Measurements from ENCODE around the gene FANCC.

DNA sequence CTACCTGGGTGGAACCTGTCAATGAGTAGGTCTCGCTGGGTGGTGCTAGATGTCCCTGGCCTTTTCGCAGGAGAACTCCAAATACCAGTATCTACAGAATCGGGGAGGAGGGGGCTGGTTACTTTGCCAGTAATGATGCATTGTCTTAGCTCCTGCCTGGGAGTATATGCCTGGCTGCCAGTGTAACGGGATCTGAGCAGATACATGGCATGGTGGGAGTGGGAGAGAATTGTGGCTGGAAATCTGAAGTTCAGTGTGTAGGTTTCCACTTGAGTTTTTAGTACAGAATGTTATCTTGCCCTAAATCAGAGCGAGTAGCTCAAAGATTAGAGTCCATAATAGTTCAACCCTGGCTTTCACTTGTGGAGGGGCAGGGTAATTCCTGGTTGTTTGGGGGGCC, 38.0 kb upstream of the FANCC start:
- TF ChIP-seq, protein P1, sequence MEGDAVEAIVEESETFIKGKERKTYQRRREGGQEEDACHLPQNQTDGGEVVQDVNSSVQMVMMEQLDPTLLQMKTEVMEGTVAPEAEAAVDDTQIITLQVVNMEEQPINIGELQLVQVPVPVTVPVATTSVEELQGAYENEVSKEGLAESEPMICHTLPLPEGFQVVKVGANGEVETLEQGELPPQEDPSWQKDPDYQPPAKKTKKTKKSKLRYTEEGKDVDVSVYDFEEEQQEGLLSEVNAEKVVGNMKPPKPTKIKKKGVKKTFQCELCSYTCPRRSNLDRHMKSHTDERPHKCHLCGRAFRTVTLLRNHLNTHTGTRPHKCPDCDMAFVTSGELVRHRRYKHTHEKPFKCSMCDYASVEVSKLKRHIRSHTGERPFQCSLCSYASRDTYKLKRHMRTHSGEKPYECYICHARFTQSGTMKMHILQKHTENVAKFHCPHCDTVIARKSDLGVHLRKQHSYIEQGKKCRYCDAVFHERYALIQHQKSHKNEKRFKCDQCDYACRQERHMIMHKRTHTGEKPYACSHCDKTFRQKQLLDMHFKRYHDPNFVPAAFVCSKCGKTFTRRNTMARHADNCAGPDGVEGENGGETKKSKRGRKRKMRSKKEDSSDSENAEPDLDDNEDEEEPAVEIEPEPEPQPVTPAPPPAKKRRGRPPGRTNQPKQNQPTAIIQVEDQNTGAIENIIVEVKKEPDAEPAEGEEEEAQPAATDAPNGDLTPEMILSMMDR (IDR thresholded peaks at IDR 0.05; ENCODE audit: borderline replicate concordance, extremely low read depth, low read length, poor library complexity, severe bottlenecking): no peak
- TF ChIP-seq EZH2 (IDR thresholded peaks at IDR 0.05; ENCODE audit: borderline replicate concordance, low read depth, low read length, severe bottlenecking): no peak

Data from DND-41 (cell line).